Fibroblast of the aortic adventitia (primary cell): ENCODE measurements around the gene S100A10. TPM values are rescaled to one million over a fixed set of nuclear protein-coding genes. Genes with fewer than 3 reads are reported as not detected.

Experiments
- DNase-seq: peaks from one replicate; pipeline ENCODE4 v3.0.0-alpha.2; 2010; ENCODE audit warnings: low read depth
- H3K4me3 ChIP-seq: 2 replicates; pipeline ENCODE4 v1.5.1; 2011; ENCODE audit warnings: low read depth, mild to moderate bottlenecking, control low read depth, low read length, moderate library complexity
- CTCF ChIP-seq: IDR thresholded peaks from 2 replicates; pipeline ENCODE4 v1.5.1; 2011; ENCODE audit warnings: mild to moderate bottlenecking, low read length, control low read depth, inconsistent platforms; ENCODE audit not compliant: insufficient read depth
- total RNA-seq: library from RNA; depleted of rRNA; stranded (reverse); fragments of >200 nt; gene quantifications from 2 replicates; pipeline ENCODE4 v1.2.3, GENCODE V29; 2012; ENCODE audit warnings: low replicate concordance

The S100A10 gene
- total RNA-seq, 1 donor = 340 TPM

- peak; percentile 84 for TF ChIP-seq CTCF
- peak; percentile 67 for DNase-seq
- H3K4me3 ChIP-seq = no peak overlapping the region
Observed at GRCh38 chr1:151968058-151968457, 25.6 kb downstream of the S100A10 start.

- no peak for TF ChIP-seq CTCF
- DNase-seq = no peak
- no peak overlapping the region for H3K4me3 ChIP-seq
Observed at GRCh38 chr1:151967091-151967490, 26.6 kb downstream of the S100A10 start.

GRCh38 chr1:151966061-151966460 is 27.6 kb downstream of the S100A10 start:
- no peak for TF ChIP-seq CTCF
- no peak overlapping the region for H3K4me3 ChIP-seq
- no peak for DNase-seq

- no peak for TF ChIP-seq CTCF
- H3K4me3 ChIP-seq = no peak overlapping the region
- DNase-seq = no peak
Observed at GRCh38 chr1:151964510-151964909, 29.1 kb downstream of the S100A10 start.

GRCh38 chr1:151963288-151963687 is 30.4 kb downstream of the S100A10 start:
- no peak for TF ChIP-seq CTCF
- no peak for DNase-seq
- H3K4me3 ChIP-seq = no peak overlapping the region

- no peak for DNase-seq
- no peak for TF ChIP-seq CTCF
- no peak overlapping the region for H3K4me3 ChIP-seq
Observed at GRCh38 chr1:151961833-151962232, 31.8 kb downstream of the S100A10 start.

- no peak for TF ChIP-seq CTCF
- H3K4me3 ChIP-seq = no peak overlapping the region
- no peak for DNase-seq
Observed at GRCh38 chr1:151960780-151961513, 32.7 kb downstream of the S100A10 start.
